GM21447 (cell line): ENCODE data around the gene BIN2.
"Not testable (repeated sequence)": the region's sequence is repeated elsewhere in the genome, so short reads cannot be mapped to it uniquely, and the experiment has no call there.

Experiments used
- ATAC-seq: cut with Tn5 transposase; IDR thresholded peaks from one replicate; pipeline ENCODE4 v1.9.1; 2021; ENCODE audit not compliant: unreplicated experiment

The BIN2 gene

GRCh38 chr12:51346581-51346980 is 22.6 kb upstream of the BIN2 start, which contains the start of gene CELA1:
CELA1 (minus strand) TSS chr12:51346679; CDS start chr12:51346638, 41 bp downstream.
- no peak for ATAC-seq

GRCh38 chr12:51345681-51346080 is 21.7 kb upstream of the BIN2 start:
- ATAC-seq, result no peak

GRCh38 chr12:51343201-51343600 is 19.2 kb upstream of the BIN2 start:
- ATAC-seq, result no peak

- ATAC-seq, result no peak
These were observed 18.4 kb upstream of the BIN2 start for GRCh38 chr12:51342416-51342815.

GRCh38 chr12:51341251-51342007 is 17.5 kb upstream of the BIN2 start:
- ATAC-seq, result no peak

DNA sequence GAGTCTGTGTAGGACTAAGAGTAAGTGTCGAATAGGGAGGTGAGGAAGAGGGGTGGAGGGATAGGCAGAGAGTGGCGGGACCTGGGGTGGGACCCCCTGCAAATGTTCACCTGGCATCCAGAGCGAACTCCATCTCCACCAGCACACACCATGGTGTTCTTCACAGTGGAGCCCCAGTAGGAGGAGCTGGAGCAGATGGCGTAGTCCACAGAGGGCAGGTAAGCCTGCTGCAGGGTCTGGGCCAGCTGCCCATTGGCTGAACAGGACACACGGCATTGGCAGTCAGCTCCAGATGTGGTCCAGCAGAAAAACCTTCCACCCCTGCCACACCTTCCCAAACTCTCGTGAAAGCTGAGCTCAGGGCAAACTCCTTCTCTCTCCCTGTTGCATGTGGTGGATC is 15.8 kb upstream of the BIN2 start:
- no peak for ATAC-seq

DNA sequence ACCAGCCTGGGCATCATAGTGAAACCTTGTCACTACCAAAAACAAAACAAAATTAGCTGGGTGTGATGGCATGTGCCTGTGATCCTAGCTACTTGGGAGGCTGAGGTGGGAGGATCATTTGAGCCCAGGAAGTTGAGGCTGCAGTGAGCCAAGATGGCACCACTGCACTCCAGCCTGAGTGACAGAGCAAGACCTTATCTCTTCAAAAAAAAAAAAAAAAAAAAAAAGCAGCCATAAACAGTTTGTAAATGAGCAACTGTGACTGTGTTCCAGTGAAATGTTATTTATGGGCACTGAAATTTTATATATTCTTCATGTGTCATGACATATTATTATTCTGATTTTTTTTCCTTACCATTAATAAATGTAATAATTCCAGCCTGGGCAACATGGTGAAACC is 13.4 kb upstream of the BIN2 start:
- not testable (repeated sequence) for ATAC-seq

DNA sequence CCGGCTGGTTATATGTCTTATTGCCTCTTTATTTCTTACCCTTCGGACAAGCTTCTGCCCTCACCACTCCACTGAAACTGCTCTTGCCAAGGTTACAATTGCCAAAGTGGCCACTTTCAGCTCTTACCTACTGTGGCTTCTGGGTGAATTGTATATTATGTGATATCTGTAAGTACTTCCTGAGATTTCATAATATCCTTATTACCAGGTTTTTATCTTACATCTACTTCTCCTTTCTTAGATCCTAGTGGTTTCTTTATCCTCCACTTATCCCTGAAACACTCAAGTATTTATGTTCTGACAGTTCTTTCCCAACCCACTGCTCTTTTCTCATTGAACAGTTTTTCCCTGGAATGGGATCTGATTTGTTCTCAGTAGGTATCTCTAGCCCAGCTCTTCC is 12.0 kb upstream of the BIN2 start:
- ATAC-seq, result no peak

DNA sequence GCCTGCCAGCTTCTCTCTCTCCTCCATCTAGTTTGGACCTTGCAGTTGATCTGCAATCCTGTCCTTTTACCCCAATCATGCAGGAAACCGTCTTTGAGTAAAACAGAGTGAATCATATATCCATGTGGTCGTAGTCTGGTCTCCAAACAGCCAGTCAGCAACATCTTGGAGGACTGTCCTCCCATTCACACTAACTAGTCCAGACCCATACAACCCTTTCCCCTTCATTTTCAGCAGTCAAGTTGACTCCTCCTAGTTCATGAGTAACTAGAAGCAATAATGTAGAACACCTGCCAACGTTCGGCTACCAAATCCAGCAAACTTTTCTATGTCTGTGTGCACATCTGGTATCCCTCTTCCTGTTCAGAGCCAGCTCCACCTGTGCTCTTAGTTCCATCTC is 10.8 kb upstream of the BIN2 start:
- no peak for ATAC-seq

- ATAC-seq, result no peak
These were observed 9.6 kb upstream of the BIN2 start for GRCh38 chr12:51333536-51333935.

DNA sequence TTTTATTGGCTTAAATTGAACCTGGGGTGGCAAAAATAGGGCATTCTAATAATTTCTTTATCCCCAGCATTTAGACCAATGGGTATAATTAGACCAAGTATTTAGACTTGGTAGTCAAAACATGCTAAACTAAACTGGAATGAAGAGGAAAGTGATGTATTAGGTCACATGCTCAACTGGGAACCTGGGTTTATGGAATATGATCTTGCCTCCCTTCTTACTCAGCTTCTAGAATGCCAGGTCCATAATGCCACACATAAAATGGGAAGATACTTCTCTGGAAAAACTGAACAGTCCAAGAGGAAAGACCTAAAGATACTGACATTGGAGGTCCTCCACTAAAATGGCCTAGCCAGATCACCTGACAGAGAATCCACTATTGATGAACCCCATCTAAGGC is 6.2 kb upstream of the BIN2 start:
- ATAC-seq, result no peak

- ATAC-seq, result no peak
These were observed 5.8 kb upstream of the BIN2 start for GRCh38 chr12:51329742-51330141.

GRCh38 chr12:51328587-51328986 is 4.6 kb upstream of the BIN2 start:
- ATAC-seq, result no peak

DNA sequence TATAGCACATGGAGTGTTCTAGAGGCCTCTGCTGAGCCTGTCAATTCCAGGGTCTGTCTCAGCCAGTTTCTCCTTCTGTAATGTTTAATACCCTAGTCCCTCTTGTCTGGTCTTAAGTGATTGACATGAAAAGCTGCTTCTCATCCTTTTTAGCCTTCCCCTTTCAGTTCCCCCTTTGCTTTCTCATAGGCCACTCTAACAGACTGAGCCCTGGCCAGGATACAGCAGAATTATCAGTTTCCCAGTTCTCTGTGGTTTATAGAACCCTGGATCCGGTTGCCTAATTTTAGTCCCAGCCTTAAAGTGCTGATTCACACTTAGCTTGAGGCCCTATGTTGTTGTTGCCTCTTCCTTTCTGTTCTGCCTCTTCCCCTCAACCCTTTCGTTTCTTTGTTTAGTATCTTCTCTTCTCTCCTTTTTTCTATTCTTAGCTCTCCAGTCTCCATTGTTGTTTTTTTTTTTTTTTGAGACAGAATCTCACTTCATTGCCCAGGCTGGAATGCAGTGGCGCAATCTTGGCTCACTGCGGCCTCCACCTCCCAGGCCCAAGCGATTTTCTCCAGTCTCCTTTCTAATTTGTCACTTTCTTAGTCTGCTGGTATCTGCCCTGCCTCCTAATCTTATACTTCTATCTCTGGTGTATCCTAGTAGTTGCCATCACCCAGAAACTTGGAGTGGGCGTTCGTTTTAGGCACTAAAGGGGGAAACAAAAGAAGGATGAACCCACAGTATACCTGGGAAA is 2.9 kb upstream of the BIN2 start:
- ATAC-seq, result peak; percentile 48

- no peak for ATAC-seq
These were observed 979 bp upstream of the BIN2 start for GRCh38 chr12:51324953-51325352.

GRCh38 chr12:51323317-51323960 is 535 bp downstream of the BIN2 start:
- peak; percentile 37 for ATAC-seq

- ATAC-seq, result no peak
These were observed 1.5 kb downstream of the BIN2 start for GRCh38 chr12:51322452-51322851.

DNA sequence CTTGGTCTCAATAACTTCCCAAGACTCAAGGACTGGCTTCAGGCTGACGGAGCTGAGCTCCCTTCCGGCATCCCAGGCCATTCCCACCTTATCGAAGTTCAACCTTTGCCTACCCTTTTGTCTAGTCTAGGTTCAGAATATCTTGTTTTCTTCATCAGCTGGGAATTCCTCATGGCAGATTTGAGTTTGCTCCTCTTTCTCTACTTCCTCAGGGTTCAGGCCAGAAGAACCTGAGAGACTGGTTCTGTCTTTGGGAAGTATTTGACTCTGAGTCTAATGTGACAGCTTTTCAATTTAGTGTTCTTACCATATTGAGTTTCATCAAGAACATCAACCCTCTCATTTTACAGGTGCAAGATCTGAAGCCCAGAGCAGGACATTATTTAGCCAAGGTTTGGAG is 2.1 kb downstream of the BIN2 start:
- no peak for ATAC-seq

DNA sequence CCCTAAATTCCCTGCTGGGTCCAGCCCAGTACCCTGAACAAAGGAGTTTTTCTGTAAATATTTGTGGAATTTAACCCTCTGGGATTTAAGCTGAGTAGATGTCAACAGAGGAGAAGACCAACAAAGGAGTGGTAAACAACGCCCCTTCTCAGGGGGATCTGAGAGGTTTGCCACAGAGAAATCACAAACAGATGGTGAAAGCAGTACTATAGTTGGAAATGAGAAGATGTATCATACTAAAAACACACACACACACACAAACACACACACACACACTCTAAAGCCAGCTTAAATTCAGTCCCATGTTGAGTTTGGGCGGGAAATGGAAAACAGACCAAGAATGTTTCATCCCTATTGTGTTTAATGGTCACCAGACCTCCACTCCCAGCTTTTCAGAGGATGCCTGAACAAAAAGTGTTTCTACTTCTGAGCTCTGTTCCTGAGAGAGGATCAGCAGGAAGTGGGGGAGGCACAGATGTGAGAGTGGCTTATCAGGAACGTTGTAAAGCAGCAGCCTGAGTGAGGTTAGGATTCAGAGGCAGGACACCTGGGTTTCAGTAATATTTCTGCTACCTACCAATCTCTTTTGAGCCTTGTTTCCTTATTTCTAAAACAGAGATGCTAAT is 3.2 kb downstream of the BIN2 start:
- no peak for ATAC-seq

- no peak for ATAC-seq
These were observed 3.7 kb downstream of the BIN2 start for GRCh38 chr12:51320311-51320694.

DNA sequence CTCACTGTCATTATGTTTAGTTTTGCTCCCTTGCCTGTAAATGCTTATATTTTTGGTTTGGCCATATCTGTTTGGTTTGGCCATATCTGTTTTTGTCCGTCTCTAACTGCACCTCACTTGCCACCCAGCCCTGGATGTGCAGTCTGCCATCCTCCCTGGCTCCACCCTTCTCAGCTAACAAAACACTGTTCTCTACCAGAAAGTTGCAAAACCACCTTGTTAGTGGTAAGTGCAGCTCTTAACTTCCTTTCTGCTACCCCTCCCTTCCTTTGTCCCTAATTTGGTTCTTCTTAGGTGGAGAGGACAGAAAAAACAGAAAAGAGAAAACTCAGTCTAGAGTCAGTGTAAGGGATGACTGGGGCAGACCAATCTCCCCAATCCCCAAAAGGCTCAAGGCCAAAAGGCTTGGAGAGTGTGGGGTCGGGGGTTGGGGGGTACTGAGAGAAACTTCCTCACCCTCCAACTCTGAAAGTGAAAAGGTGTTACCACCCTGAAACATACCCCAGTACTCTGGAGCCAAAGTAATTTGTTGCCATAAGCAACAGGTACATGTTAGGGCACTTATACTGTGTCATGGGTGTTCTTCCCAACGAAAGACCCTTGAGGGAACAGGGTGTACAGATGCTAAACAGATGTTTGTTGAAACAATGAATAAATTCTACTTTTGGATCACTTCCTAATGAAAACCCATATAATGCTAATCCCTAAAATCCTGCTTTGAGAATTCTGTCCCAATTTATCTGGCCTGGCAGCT is 5.0 kb downstream of the BIN2 start:
- no peak for ATAC-seq
